Adipose tissue (tissue), 3 donors: ENCODE measurements around the gene PPP2R2C. TPM values are rescaled to one million over a fixed set of nuclear protein-coding genes. Genes with fewer than 3 reads are reported as not detected.

Source experiments
- H3K27ac ChIP-seq: one replicate; pipeline ENCODE4 v1.5.1; 2013; ENCODE audit warnings: low read depth, low read length
- WGBS, 3 donors: extraction: QIAGEN DNeasy Blood & Tissue Kit; methylation state at CpG; one replicate each; pipeline ENCODE4 v1.1.7; 2013; 5-methylcytosine and 5-hydroxymethylcytosine counted together
- polyA plus RNA-seq, 3 donors: library from polyadenylated mRNA; stranded (reverse); fragments of 200-250 nt; gene quantifications; one replicate each; pipeline ENCODE4 v1.2.3, GENCODE V29; 2013
- donor health status: healthy with polysubstance abuse.
- donor health status: Bipolar disorder and iron deficiency.
- donor health status: healthy.

PPP2R2C gene
- polyA plus RNA-seq, 3 donors = 0.09 to 0.34 (median 0.32) TPM

- H3K27ac ChIP-seq = no peak overlapping the region
- 26 to 40% (median 34%) methylated on average over 24 of the region's 24 CpGs for WGBS, 3 donors
Measured at GRCh38 chr4:6379767-6380745, 92.4 kb downstream of the PPP2R2C start.

DNA sequence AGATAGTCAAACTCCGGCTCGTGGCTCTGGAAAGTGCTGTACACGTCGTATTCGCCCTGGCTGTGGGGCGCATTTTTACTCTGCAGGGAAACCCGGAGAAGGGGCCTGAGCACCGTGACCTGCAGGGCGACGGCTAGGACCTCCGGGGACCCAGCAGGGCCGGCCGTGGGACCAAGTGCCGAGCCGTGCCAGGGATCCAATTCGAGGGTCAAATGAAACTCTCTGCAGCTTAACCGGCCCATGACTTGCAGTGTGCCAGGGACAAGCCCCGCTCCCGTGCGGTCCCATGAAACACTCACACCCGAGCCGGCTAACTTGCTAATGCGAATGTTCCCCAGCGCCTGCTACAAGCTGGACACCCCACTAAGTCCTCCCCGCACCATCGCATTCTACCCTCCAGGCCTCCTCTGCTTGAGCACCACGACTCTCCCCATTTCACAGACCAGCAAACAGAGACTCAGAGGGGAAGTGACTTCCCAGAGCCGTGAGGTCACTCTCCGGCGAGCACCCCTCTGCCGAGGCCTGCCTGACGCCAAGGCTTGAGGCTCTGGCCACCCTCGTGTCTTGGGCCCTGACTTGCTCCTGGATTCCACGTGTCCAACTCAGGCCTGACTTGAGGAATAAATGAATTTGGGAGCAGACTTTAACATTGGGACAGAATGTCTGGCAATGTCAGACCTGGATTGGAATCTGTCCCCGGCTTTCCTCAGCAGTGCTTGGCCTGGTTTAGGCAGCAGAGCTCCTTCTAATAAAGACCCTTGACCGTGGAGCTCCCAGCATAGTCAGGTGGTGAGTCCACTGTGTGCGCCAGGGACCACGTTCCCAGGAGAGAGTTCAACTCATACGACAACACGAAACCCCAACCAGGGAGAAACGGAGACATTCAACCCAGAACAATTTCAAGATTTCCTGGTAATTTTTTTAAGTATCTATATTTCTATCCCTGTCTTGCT, 93.6 kb downstream of the PPP2R2C start:
- 79 to 87% (median 83%) methylated on average over 40 to 41 of the region's 41 CpGs for WGBS, 3 donors
- H3K27ac ChIP-seq = no peak overlapping the region

DNA sequence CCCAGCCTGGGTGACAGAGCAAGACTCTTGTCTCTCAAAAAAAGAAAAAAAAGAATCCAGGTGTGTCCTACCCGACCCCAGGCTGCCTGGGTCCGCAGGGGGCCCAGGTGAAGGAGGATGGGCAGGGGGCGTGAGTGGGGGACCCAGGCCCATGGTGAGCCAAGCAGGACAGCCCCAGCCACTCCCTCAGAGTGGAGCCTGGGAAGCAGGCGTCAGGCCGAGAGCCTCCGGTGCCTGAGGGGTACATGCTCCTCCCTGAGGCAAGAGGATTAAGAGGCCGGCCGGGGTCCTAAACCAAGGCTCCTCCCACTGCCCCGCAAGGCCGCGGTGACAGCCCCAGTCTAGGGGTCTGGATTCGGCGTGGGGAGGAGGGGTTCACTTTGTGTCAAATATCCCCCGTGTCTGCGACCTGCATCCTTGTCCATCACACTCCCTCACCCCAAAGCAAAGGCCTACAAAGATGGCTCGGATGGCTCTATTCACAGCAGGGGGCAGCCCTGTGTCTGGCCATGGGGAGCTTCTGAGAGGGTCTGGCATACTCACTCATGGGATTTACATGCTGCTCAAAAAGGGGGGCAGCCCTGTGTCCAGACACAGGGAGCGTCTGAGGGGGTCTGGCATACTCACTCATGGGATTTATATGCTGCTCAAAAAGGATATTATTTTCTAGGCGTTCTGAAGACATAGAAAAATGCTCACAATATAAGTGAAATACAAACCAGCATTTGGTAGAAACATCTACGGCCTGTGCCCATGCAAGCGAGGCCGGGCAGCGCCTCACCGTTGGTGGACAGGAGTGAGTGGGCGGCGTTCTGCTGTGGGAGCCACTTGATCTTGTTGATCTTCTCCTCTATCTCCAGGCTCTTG, 94.6 kb downstream of the PPP2R2C start:
- H3K27ac ChIP-seq = no peak overlapping the region
- WGBS, 3 donors = 47 to 60% (median 52%) methylated on average over 23 to 25 of the region's 25 CpGs

- 67 to 82% (median 82%) methylated on average over 19 of the region's 19 CpGs for WGBS, 3 donors
- no peak overlapping the region for H3K27ac ChIP-seq
Measured at GRCh38 chr4:6375620-6376295, 96.7 kb downstream of the PPP2R2C start.

DNA sequence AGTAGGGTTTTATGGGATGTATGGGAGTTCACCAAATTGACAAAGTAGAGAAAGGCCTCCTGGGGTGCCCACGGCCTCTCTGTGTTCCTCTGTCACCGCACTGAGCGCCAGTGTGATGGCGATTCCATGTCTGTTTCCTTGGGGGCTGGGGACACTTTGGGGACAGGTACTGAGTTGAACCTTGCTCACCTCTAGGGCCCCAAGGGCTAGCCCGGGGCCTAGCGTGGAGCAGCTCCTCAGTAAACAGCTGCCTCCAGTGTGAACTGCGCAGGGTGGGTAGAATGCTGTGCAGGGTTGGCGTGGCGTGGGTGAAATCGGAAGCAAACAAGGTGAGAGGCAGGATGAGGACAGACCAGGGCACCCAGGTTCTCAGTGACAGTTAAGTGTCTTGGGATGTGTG, 97.8 kb downstream of the PPP2R2C start:
- no peak overlapping the region for H3K27ac ChIP-seq
- WGBS, 3 donors = 78 to 93% (median 92%) methylated on average over 10 of the region's 10 CpGs

DNA sequence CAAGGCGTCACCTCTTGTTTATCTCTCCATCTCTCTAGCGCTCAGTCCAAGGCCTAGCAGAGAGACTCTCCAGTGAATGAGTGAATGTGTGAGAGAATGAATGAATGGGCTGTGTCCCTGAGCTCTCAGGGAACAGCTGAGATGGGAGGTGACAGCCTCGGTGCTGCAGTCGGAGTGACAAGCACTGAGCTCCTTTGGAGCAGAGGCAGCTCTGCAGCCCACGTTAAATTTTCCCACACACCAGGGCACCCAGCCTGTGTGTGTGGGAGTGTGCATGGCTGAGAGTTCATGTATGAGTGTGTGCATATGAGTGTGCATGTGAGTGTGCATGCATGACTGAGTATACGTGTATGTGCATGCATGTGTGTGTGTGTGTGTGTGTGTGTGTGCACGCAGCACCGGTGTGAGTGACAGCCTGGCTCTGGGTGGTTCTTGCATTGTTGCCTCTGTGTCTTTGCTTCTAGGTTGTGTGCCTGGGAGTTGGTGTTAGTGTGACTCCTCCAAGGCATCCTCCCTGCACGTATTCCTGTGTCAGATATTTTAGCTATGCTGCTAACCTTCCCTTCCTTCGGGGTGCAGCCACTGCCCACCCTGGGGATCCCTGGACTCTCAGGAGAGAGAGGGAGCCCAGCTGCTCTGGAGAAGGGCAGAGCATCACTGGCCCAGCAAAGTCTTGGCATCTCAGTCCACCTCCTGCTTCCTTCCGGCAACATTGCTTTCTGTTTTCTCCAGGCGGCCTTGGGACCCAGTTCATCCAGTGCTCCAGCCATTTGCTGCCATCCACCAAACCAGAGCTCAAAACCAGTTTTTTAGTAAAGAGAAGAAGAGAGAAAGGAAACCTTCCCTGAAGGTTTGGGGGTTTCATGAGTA, 98.6 kb downstream of the PPP2R2C start:
- WGBS, 3 donors = 65 to 83% (median 82%) methylated on average over 12 of the region's 12 CpGs

GRCh38 chr4:6372649-6373525, 99.5 kb downstream of the PPP2R2C start:
- H3K27ac ChIP-seq = no peak overlapping the region
- 79 to 86% (median 86%) methylated on average over 14 of the region's 14 CpGs for WGBS, 3 donors

More for the DNA sequence above, 98.6 kb downstream of the PPP2R2C start:
- no peak overlapping the region for H3K27ac ChIP-seq

GRCh38 chr4:6371812-6372211, 100.6 kb downstream of the PPP2R2C start:
- H3K27ac ChIP-seq = no peak overlapping the region
- 73 to 85% (median 77%) methylated on average over 13 of the region's 13 CpGs for WGBS, 3 donors

GRCh38 chr4:6371271-6371670, 101.1 kb downstream of the PPP2R2C start:
- 63 to 81% (median 76%) methylated on average over 5 of the region's 5 CpGs for WGBS, 3 donors
- no peak overlapping the region for H3K27ac ChIP-seq

GRCh38 chr4:6369924-6370645, 102.3 kb downstream of the PPP2R2C start:
- 44 to 51% (median 44%) methylated on average over 17 of the region's 17 CpGs for WGBS, 3 donors

GRCh38 chr4:6369511-6369910, 102.9 kb downstream of the PPP2R2C start:
- no peak overlapping the region for H3K27ac ChIP-seq
- WGBS, 3 donors = 49 to 71% (median 62%) methylated on average over 8 of the region's 8 CpGs

More at GRCh38 chr4:6369924-6370645, 102.3 kb downstream of the PPP2R2C start:
- no peak overlapping the region for H3K27ac ChIP-seq

DNA sequence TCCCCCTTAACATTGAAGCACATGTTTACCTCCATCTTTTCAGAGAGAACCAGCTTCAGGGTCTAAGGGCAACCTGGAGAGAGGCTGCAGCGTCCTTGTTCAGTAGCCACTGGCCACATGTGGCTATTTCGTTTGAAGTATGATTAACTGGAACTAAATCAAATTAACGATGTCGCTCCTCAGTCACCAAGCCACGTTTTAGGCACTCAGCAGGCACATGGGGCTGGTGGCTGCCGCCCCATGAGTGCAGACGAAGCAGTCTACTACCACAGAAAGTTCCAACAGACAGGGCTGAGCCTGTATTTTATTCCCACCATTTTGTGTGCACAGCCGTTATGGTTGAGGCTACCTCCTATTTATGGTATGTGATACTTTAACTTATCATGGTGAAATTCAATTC, 103.4 kb downstream of the PPP2R2C start:
- H3K27ac ChIP-seq = no peak overlapping the region
- WGBS, 3 donors = 57 to 73% (median 66%) methylated on average over 8 of the region's 8 CpGs

DNA sequence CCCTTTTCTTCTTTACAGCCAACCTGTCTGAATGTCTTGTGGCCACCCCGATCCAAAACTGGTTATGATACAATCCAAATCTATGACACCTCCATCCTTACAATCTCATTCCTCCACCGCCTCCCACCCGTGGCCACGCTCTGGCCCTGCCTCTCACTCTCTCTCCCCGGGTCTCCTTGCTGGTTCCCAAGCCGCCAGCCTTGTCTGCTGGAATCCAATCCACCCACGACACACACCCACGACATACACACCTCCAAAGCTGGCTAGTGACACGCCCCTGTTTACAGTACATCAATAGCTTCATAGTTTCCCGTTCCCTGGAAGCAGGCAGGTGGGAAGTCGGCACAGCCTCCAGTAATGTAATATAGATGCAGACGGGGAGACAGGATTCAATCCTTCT, 103.8 kb downstream of the PPP2R2C start:
- H3K27ac ChIP-seq = no peak overlapping the region
- 41 to 72% (median 69%) methylated on average over 12 of the region's 12 CpGs for WGBS, 3 donors

GRCh38 chr4:6368096-6368495, 104.3 kb downstream of the PPP2R2C start:
- H3K27ac ChIP-seq = no peak overlapping the region
- WGBS, 3 donors = 63 to 80% (median 76%) methylated on average over 10 of the region's 10 CpGs

DNA sequence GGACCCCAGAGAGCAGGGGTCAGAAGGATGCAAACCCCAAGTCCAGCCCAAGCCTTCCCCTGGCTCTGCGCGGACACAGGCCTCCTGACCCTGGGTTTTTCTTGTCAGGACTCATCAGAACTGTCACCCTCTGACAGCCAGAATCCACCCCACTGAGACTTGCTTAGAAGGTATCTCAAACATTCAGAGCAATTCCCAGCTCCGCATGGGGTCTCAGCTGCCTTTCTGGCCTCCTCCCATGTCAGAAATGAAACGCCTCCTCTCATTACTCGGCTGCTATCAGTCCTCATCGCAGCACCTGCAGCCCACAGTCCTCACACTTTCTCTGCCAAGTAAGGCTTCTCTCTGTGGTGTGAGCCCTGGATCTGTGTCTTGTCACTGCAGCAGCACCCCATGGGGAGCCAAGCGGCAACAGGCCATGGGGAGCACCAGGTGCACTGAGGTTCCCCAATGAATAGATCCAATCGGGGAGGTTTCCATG, 105.0 kb downstream of the PPP2R2C start:
- WGBS, 3 donors = 34 to 47% (median 39%) methylated on average over 8 of the region's 8 CpGs
- no peak overlapping the region for H3K27ac ChIP-seq
